ENCODE data around the gene KCNMA1. TPM values are rescaled to one million over a fixed set of nuclear protein-coding genes. Genes with fewer than 3 reads are reported as not detected.

Gene KCNMA1
- total RNA-seq, 1 experiment from 2014 or later = 31.3 TPM

DNA sequence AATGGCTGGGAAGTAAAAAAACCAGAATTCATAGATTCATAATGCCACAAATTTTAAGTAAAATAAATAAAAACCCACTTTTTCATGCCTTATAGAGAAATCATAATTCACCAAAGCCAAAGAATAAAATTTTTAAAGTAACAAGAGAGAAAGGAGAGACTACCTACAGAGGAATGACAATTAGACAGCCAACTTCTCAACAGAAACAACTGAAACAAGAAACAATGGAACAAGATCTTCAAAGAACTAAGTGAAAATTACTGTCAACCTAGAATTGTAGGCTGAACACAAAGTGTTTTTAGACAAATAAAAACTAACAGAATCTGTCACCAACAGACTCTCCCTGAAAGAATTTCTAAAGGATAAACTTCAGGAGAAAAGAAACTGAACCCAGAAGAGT, 15.6 kb upstream of the KCNMA1 start:
- H3K36me3 ChIP-seq (ENCODE audit: insufficient read depth, low read length) = no peaks in the 10 kb centered on the region
- H3K27ac ChIP-seq (ENCODE audit: low read length) = no peak overlapping the region

DNA sequence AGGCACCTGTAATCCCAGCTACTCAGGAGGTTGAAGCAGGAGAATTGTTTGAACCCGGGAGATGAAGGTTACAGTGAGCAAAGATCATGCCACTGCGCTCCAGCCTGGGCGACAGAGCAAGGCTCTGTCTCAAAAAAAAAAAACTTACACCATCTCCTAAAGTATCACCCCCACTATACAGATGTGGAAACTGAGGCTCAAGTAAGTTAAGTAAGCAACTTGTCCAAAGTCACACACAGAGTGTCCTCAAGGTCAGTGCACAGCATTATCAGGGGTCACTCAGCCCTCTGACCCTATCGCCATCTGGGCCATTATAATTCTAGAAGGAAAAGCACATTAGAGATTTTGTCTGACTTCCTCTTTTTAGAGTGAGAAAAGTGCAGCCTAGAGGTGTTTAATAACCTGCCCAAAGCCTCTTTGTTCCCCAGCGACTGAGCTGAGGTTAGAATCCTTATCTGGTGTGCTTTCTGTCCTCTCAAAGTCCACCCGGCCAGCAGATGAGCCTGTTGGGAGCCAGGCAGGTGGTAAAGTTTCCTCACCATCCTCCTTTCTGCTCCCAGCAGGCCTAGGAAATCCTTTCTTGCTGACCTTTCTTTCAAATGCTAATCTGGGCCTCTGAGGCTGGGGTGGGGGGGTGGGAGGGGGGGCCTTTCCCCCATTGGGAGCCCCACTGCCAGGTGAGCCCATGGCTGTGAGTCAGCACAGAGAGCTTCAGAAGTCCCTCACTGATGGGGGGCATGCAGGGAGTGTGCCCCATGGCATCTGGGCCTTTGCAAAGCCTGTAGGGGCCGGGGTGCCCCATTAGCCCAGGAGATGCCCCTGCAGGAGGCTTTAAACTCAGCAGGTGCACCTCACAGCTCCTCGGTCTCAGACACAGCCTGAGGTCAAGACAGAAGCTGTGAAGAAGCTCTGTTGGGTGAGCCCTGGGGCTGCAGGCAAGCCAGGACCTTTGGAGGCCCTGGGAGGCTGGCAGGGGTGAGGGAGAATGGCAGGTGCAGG, 12.0 kb upstream of the KCNMA1 start:
- H4K20me1 ChIP-seq (ENCODE audit: insufficient read depth, low read depth, low read length) = no peaks in the 10 kb centered on the region
- no peak overlapping the region for H2AFZ ChIP-seq (ENCODE audit: low read length)
- peaks cover 3% of the 10 kb centered on the region; the same call in 1 of the 2 replicates for H3K27me3 ChIP-seq (ENCODE audit: low read length)
- no peaks in the 10 kb centered on the region for H3K36me3 ChIP-seq (ENCODE audit: insufficient read depth, low read length)
- peak; percentile 68 for DNase-seq
- no peak overlapping the region for H3K9ac ChIP-seq (ENCODE audit: low read length)
- no peaks in the 10 kb centered on the region for H3K9me3 ChIP-seq (ENCODE audit: low read length)
- peaks cover 14% of the 10 kb centered on the region for H3K4me1 ChIP-seq (ENCODE audit: low read length)
- peak overlapping the region; percentile 30; the same call in 1 of the 2 replicates for H3K27ac ChIP-seq (ENCODE audit: low read length)
- no peak overlapping the region for H3K4me3 ChIP-seq (ENCODE audit: low read length)
- no peaks in the 10 kb centered on the region for H3K79me2 ChIP-seq (ENCODE audit: low read length)
- H3K4me2 ChIP-seq (ENCODE audit: low read depth, low read length, poor library complexity, severe bottlenecking) = no peak overlapping the region
- H3K9me2 ChIP-seq (replicated peaks; ENCODE audit: insufficient read depth, low read length) = no peaks in the 10 kb centered on the region

More for the DNA sequence above, 15.6 kb upstream of the KCNMA1 start:
- Histone ChIP-seq H3K4me1 (ENCODE audit: low read length) (peaks cover 14% of the 10 kb centered on the region), H3K4me2 (ENCODE audit: low read depth, low read length, poor library complexity, severe bottlenecking) (no peak overlapping the region), H3K27me3 (ENCODE audit: low read length) (no peaks in the 10 kb centered on the region), H3K9me2 (replicated peaks; ENCODE audit: insufficient read depth, low read length) (no peaks in the 10 kb centered on the region), H3K9ac (ENCODE audit: low read length) (no peak overlapping the region), H3K79me2 (ENCODE audit: low read length) (no peaks in the 10 kb centered on the region), H3K4me3 (ENCODE audit: low read length) (no peak overlapping the region), H3K9me3 (ENCODE audit: low read length) (no peaks in the 10 kb centered on the region), H2AFZ (ENCODE audit: low read length) (no peak overlapping the region), H4K20me1 (ENCODE audit: insufficient read depth, low read depth, low read length) (no peaks in the 10 kb centered on the region)
- DNase-seq = no peak

DNA sequence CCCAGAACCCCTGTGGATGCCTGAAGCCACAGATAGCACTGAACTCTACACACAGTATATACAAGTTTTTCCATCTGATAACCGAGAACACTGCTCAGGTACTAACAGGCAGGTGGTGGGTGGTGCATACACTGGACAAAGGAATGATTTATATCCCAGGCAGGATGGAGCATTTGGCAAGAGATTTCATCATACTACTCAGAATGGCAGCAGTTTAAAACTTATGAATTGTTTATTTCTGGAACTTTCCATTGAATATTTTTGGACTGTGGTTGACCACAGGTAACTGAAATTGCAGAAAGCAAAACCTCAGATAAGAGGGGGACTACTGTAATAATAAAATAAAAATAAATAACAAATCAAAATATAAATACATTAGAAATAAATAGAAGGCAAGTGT, 10.9 kb upstream of the KCNMA1 start:
- no peaks in the 10 kb centered on the region for H3K9me3 ChIP-seq (ENCODE audit: low read length)
- H3K36me3 ChIP-seq (ENCODE audit: insufficient read depth, low read length) = no peaks in the 10 kb centered on the region
- no peaks in the 10 kb centered on the region for H3K79me2 ChIP-seq (ENCODE audit: low read length)
- H3K9ac ChIP-seq (ENCODE audit: low read length) = no peak overlapping the region
- no peak overlapping the region for H3K4me3 ChIP-seq (ENCODE audit: low read length)
- H3K27me3 ChIP-seq (ENCODE audit: low read length) = peaks cover 3% of the 10 kb centered on the region; the same call in 1 of the 2 replicates
- no peaks in the 10 kb centered on the region for H3K9me2 ChIP-seq (replicated peaks; ENCODE audit: insufficient read depth, low read length)
- no peak for DNase-seq
- H3K4me2 ChIP-seq (ENCODE audit: low read depth, low read length, poor library complexity, severe bottlenecking) = no peak overlapping the region
- H2AFZ ChIP-seq (ENCODE audit: low read length) = no peak overlapping the region
- H3K4me1 ChIP-seq (ENCODE audit: low read length) = peaks cover 14% of the 10 kb centered on the region
- no peaks in the 10 kb centered on the region for H4K20me1 ChIP-seq (ENCODE audit: insufficient read depth, low read depth, low read length)
- H3K27ac ChIP-seq (ENCODE audit: low read length) = no peak overlapping the region

GRCh38 chr10:77647543-77648293, 10.1 kb upstream of the KCNMA1 start:
- Histone ChIP-seq H3K36me3 (ENCODE audit: insufficient read depth, low read length) (no peaks in the 10 kb centered on the region), H3K4me2 (ENCODE audit: low read depth, low read length, poor library complexity, severe bottlenecking) (no peak overlapping the region), H3K4me1 (ENCODE audit: low read length) (peaks cover 14% of the 10 kb centered on the region), H2AFZ (ENCODE audit: low read length) (no peak overlapping the region), H3K9me2 (replicated peaks; ENCODE audit: insufficient read depth, low read length) (no peaks in the 10 kb centered on the region), H3K27ac (ENCODE audit: low read length) (no peak overlapping the region), H3K79me2 (ENCODE audit: low read length) (no peaks in the 10 kb centered on the region), H3K9me3 (ENCODE audit: low read length) (no peaks in the 10 kb centered on the region), H3K27me3 (ENCODE audit: low read length) (peaks cover 3% of the 10 kb centered on the region; the same call in 1 of the 2 replicates), H3K4me3 (ENCODE audit: low read length) (no peak overlapping the region), H3K9ac (ENCODE audit: low read length) (no peak overlapping the region), H4K20me1 (ENCODE audit: insufficient read depth, low read depth, low read length) (no peaks in the 10 kb centered on the region)
- no peak for DNase-seq

GRCh38 chr10:77644557-77645243, 7.1 kb upstream of the KCNMA1 start:
- Histone ChIP-seq H2AFZ (ENCODE audit: low read length) (no peak overlapping the region), H3K79me2 (ENCODE audit: low read length) (no peaks in the 10 kb centered on the region), H3K27me3 (ENCODE audit: low read length) (peaks cover 3% of the 10 kb centered on the region; the same call in 1 of the 2 replicates), H3K9ac (ENCODE audit: low read length) (no peak overlapping the region), H3K9me3 (ENCODE audit: low read length) (no peaks in the 10 kb centered on the region), H3K9me2 (replicated peaks; ENCODE audit: insufficient read depth, low read length) (no peaks in the 10 kb centered on the region), H3K36me3 (ENCODE audit: insufficient read depth, low read length) (no peaks in the 10 kb centered on the region), H4K20me1 (ENCODE audit: insufficient read depth, low read depth, low read length) (no peaks in the 10 kb centered on the region), H3K4me3 (ENCODE audit: low read length) (no peak overlapping the region), H3K4me1 (ENCODE audit: low read length) (peaks cover 13% of the 10 kb centered on the region), H3K27ac (ENCODE audit: low read length) (no peak overlapping the region), H3K4me2 (ENCODE audit: low read depth, low read length, poor library complexity, severe bottlenecking) (no peak overlapping the region)
- DNase-seq = no peak

DNA sequence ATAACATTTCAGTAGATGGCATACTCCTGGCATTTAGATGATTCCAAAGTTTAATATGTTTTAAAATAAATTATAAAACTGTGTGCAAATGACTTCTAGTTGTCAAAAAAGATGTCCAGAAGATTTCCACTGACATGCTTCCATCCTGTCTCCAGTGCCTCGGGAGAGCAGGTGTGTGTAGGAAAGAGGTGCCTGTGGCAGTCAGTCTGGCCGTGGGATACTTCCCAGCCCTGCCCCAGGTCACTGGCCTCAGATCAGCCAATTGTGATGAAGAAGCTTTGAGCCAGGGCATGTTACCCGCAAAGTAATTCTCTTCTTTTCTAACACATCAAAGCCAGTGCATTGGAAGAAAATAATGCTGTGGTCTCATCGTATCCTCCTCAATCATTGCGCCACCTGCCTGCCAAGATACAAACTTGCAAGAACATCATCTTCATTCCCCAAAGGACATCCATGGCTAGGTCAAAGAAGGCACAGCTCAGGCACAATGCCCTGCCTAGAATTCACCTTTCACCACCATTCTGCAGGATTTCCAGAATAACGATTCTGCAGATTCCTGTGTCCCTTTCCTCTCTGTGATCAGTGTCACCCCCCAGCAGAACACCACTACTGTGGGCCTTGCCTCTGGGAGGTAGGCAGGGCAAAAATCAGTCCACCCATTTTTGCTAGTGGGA, 6.3 kb upstream of the KCNMA1 start:
- DNase-seq = peak; percentile 90
- Histone ChIP-seq H3K4me2 (ENCODE audit: low read depth, low read length, poor library complexity, severe bottlenecking) (no peak overlapping the region), H3K27ac (ENCODE audit: low read length) (no peak overlapping the region), H3K4me1 (ENCODE audit: low read length) (peaks cover 11% of the 10 kb centered on the region), H3K79me2 (ENCODE audit: low read length) (no peaks in the 10 kb centered on the region), H3K9ac (ENCODE audit: low read length) (no peak overlapping the region), H3K36me3 (ENCODE audit: insufficient read depth, low read length) (no peaks in the 10 kb centered on the region), H4K20me1 (ENCODE audit: insufficient read depth, low read depth, low read length) (no peaks in the 10 kb centered on the region), H3K9me2 (replicated peaks; ENCODE audit: insufficient read depth, low read length) (no peaks in the 10 kb centered on the region), H3K27me3 (ENCODE audit: low read length) (peaks cover 3% of the 10 kb centered on the region; the same call in 1 of the 2 replicates), H3K9me3 (ENCODE audit: low read length) (no peaks in the 10 kb centered on the region), H3K4me3 (ENCODE audit: low read length) (no peak overlapping the region), H2AFZ (ENCODE audit: low read length) (no peak overlapping the region)

GRCh38 chr10:77641788-77642397, 4.3 kb upstream of the KCNMA1 start:
- peaks cover 18% of the 10 kb centered on the region for H3K4me1 ChIP-seq (ENCODE audit: low read length)

More at GRCh38 chr10:77641788-77642397, 4.3 kb upstream of the KCNMA1 start:
- no peak overlapping the region for H3K4me3 ChIP-seq (ENCODE audit: low read length)
- no peaks in the 10 kb centered on the region for H3K9me2 ChIP-seq (replicated peaks; ENCODE audit: insufficient read depth, low read length)
- peak overlapping the region; percentile 36 for H3K4me2 ChIP-seq (ENCODE audit: low read depth, low read length, poor library complexity, severe bottlenecking)
- no peaks in the 10 kb centered on the region for H3K9me3 ChIP-seq (ENCODE audit: low read length)
- no peak overlapping the region for H2AFZ ChIP-seq (ENCODE audit: low read length)
- H3K79me2 ChIP-seq (ENCODE audit: low read length) = no peaks in the 10 kb centered on the region
- H3K9ac ChIP-seq (ENCODE audit: low read length) = no peak overlapping the region
- 0 out of 2 replicates have a peak, but pooled peaks cover under 1% of the 10 kb centered on the region for H3K27me3 ChIP-seq (ENCODE audit: low read length)
- DNase-seq = peak; percentile 91
- no peaks in the 10 kb centered on the region for H4K20me1 ChIP-seq (ENCODE audit: insufficient read depth, low read depth, low read length)
- no peak overlapping the region for H3K27ac ChIP-seq (ENCODE audit: low read length)
- no peaks in the 10 kb centered on the region for H3K36me3 ChIP-seq (ENCODE audit: insufficient read depth, low read length)
